AG04449 (cell line): ENCODE results near the gene UBE2K.
"Not testable (repeated sequence)": the region's sequence is repeated elsewhere in the genome, so short reads cannot be mapped to it uniquely, and the experiment has no call there.

Experiments
- CTCF ChIA-PET: fragments of 350-600 bp; formaldehyde crosslinking; extraction: SDS; loops from one replicate; lab custom pipeline; 2021; ENCODE audit warnings: antibody characterized with exemption; lab: Yijun Ruan, JAX
- POLR2A ChIA-PET: fragments of 400-600, 350-600 bp; formaldehyde crosslinking; extraction: SDS; loops from one replicate; lab custom pipeline; 2020; ENCODE audit warnings: antibody characterized with exemption, inconsistent platforms; lab: Yijun Ruan, JAX
- DNase-seq: peaks from one replicate; pipeline ENCODE4 v3.0.0-alpha.2; 2010; ENCODE audit warnings: low read depth, low spot score
- H3K4me3 ChIP-seq: 2 replicates; pipeline ENCODE4 v1.5.1; 2011; ENCODE audit warnings: low read depth, mild to moderate bottlenecking, control low read depth, low read length
- TF ChIP-seq, protein P1 (sequence below): IDR thresholded peaks from one replicate; pipeline ENCODE4 v1.5.1; 2011; ENCODE audit warnings: mild to moderate bottlenecking, moderate library complexity, low read length, control low read depth, inconsistent platforms; ENCODE audit not compliant: insufficient read depth; ENCODE audit errors: missing control alignments

The UBE2K gene

GRCh38 chr4:39713691-39714090, 15.8 kb downstream of the UBE2K start:
- ChIA-PET POLR2A (interaction anchor here (1.3 kb wide), 1 partner anchor 14 kb away, joined by 4 read pairs; no protein-coding TSS in a partner anchor), CTCF (no interaction called here)
- no peak overlapping the region for H3K4me3 ChIP-seq
- DNase-seq = no peak
- TF ChIP-seq, protein P1, sequence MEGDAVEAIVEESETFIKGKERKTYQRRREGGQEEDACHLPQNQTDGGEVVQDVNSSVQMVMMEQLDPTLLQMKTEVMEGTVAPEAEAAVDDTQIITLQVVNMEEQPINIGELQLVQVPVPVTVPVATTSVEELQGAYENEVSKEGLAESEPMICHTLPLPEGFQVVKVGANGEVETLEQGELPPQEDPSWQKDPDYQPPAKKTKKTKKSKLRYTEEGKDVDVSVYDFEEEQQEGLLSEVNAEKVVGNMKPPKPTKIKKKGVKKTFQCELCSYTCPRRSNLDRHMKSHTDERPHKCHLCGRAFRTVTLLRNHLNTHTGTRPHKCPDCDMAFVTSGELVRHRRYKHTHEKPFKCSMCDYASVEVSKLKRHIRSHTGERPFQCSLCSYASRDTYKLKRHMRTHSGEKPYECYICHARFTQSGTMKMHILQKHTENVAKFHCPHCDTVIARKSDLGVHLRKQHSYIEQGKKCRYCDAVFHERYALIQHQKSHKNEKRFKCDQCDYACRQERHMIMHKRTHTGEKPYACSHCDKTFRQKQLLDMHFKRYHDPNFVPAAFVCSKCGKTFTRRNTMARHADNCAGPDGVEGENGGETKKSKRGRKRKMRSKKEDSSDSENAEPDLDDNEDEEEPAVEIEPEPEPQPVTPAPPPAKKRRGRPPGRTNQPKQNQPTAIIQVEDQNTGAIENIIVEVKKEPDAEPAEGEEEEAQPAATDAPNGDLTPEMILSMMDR = no peak

- ChIA-PET POLR2A (interaction anchor here (1.3 kb wide), 1 partner anchor 14 kb away, joined by 4 read pairs; no protein-coding TSS in a partner anchor), CTCF (no interaction called here)
- DNase-seq = no peak
- H3K4me3 ChIP-seq = no peak overlapping the region
- TF ChIP-seq, protein P1 = no peak
Observed at GRCh38 chr4:39714166-39714565, 16.2 kb downstream of the UBE2K start.

DNA sequence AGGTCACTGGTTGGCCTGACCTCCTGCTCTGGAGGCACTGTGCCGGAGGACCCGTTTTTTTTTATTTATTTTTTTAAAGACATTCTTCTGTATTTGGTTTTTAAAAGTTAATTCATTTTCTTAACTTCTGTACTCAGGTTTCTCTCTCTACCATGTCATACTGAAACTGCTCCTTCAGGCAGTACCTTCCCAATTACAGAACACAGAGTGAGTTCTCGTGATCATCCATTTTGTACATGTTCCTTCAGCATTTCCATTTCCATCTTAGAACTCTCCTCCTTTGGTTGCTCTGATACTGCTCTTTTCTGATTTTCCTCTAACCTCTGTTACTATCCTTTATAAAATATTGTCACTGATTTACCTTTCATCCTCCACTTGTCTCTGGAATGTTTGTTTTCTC, 17.9 kb downstream of the UBE2K start:
- CTCF ChIA-PET = interaction anchor here (0.8 kb wide), 1 partner anchor 262 kb away, joined by 3 read pairs; no protein-coding TSS in a partner anchor
- no peak overlapping the region for H3K4me3 ChIP-seq
- TF ChIP-seq, protein P1 = no peak
- POLR2A ChIA-PET = no interaction called here
- no peak for DNase-seq

DNA sequence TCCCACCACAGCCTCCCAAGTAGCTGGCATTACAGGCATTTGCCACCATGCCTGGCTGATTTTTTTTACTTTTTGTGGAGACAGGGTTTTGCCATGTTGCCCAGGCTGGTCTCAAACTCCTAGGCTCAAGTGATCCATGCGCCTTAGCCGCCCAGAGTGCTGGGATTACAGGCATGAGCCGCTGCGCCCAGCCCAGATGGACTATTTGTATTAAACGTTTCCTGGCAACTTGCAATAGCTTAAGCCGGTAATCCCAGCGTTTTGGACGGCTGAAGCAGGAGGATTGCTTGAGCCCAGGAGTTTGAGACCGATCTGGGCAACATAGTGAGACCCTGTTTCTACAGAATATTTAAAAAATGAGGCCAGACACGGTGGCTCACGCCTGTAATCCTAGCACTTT, 18.4 kb downstream of the UBE2K start:
- DNase-seq = no peak
- CTCF ChIA-PET = interaction anchor here (0.8 kb wide), 1 partner anchor 262 kb away, joined by 3 read pairs; no protein-coding TSS in a partner anchor
- no peak overlapping the region for H3K4me3 ChIP-seq
- TF ChIP-seq, protein P1 = no peak
- POLR2A ChIA-PET = no interaction called here

DNA sequence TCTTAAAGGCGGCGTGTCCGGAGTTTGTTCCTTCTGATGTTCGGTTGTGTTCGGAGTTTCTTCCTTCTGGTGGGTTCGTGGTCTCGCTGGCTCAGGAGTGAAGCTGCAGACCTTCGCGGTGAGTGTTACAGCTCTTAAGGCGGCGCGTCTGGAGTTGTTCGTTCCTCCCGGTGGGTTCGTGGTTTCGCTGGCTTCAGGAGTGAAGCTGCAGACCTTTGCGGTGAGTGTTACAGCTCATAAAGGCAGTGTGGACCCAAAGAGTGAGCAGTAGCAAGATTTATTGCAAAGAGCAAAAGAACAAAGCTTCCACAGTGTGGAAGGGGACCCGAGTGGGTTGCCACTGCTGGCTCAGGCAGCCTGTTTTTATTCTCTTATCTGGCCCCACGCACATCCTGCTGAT, 19.8 kb downstream of the UBE2K start:
- DNase-seq, POLR2A ChIA-PET, H3K4me3 ChIP-seq, CTCF ChIA-PET: not testable (repeated sequence)

DNA sequence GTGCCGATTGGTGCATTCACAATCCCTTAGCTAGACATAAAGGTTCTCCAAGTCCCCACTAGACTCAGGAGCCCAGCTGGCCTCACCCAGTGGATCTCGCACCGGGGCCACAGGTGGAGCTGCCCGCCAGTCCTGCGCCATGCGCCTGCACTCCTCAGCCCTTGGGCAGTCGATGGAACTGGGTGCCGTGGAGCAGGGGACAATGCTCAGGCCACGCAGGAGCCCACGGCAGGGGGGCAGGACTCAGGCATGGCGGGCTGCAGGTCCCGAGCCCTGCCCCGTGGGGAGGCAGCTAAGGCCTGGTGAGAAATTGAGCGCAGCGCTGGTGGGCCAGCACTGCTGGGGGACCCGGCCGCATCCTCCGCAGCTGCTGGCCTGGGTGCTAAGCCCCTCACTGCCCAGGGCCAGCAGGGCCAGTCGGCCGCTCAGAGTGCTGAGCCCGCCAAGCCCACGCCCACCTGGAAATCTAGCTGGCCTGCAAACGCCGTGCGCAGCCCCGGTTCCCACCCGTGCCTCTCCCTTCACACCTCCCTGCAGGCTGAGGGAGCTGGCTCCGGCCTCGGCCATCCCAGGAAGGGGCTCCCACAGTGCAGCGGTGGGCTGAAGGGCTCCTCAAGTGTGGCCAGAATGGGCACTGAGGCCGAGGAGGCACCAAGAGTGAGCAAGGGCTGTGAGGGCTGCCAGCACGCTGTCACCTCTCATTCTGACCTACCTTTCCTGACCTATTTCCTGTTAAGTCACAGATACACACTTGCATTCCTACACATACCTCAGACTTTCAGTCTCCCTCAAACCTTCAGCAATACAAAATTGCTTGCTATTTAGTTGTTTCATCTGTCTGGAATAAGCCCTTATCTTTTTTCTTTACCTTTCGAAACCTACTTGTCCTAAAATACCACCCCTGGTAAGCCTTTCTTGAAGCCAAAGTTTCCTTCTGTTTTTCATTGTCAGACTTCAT, 20.7 kb downstream of the UBE2K start:
- no peak for DNase-seq
- CTCF ChIA-PET = no interaction called here
- H3K4me3 ChIP-seq = no peak overlapping the region
- TF ChIP-seq, protein P1 = no peak
- POLR2A ChIA-PET = no interaction called here
